Measurements from ENCODE around the gene WSB2. TPM values are rescaled to one million over a fixed set of nuclear protein-coding genes. Genes with fewer than 3 reads are reported as not detected.

Gene WSB2
- total and polyA plus RNA-seq, 9 of the 15 experiments (the other 6 are each of a cell fraction or from before 2014, with no cell fraction given): 31.4 to 77.6 (median 52.6) TPM

GRCh38 chr12:118016424-118017264 lies 44.3 kb downstream of the WSB2 start, which contains the start of gene RFC5 (continued):
- no peak for TF ChIP-seq MTF1 (CRISPR knock-in tag; IDR thresholded peaks at IDR 0.05; ENCODE audit: borderline replicate concordance)
- no peak for TF ChIP-seq ZKSCAN3 (CRISPR knock-in tag; IDR thresholded peaks at IDR 0.05)
- TF ChIP-seq CHD1 (IDR thresholded peaks at IDR 0.05; ENCODE audit: low read length): peak; percentile 69
- peak; percentile 92 for TF ChIP-seq SAP30 (IDR thresholded peaks at IDR 0.05; ENCODE audit: borderline replicate concordance, insufficient read depth, low read depth, low read length, poor library complexity, severe bottlenecking)
- no peak for TF ChIP-seq RBM17 (IDR thresholded peaks at IDR 0.05; ENCODE audit: borderline replicate concordance, low read depth, low read length)
- TF ChIP-seq REST (IDR thresholded peaks at IDR 0.05; ENCODE audit: borderline replicate concordance): no peak
- no peak for TF ChIP-seq REST (CRISPR knock-in tag; IDR thresholded peaks at IDR 0.05; ENCODE audit: low read depth)
- peak; percentile 92 for TF ChIP-seq RBBP5 (IDR thresholded peaks at IDR 0.05; ENCODE audit: borderline replicate concordance, insufficient read depth, low read length, poor library complexity, severe bottlenecking)
- TF ChIP-seq SRSF7 (optimal IDR thresholded peaks at IDR 0.05; ENCODE audit: low read depth, low read length): no peak
- no peak for TF ChIP-seq HNRNPUL1 (IDR thresholded peaks at IDR 0.05; ENCODE audit: low read length)
- TF ChIP-seq TCF7L2 (IDR thresholded peaks at IDR 0.05; ENCODE audit: low read depth, low read length): no peak
- peak; percentile 57; the same call in 1 of the 2 replicates for TF ChIP-seq ETS1 (conservative IDR thresholded peaks at IDR 0.05; ENCODE audit: control insufficient read depth, low read depth, low read length)
- no peak for TF ChIP-seq GATAD2A (IDR thresholded peaks at IDR 0.05)
- no peak for TF ChIP-seq RCOR1 (IDR thresholded peaks at IDR 0.05; ENCODE audit: borderline replicate concordance in 1 of 2, low read depth in 2 of 2, low read length in 2 of 2)

Measured in K562 (cell line).